A549 (cell line): ENCODE results near the gene AP5S1.

Experiments
- HDAC2 ChIP-seq: fragments of 200-600 bp; sonication (generic); IDR thresholded peaks from 2 replicates; pipeline ENCODE4 v1.6.1; 2016
- PHF8 ChIP-seq: fragments of 200-600 bp; sonication (generic); IDR thresholded peaks from 2 replicates; pipeline ENCODE4 v1.6.1; 2016; ENCODE audit warnings: low read depth, mild to moderate bottlenecking, antibody characterized with exemption, moderate library complexity, borderline replicate concordance
- POLR2AphosphoS2 ChIP-seq: conservative IDR thresholded peaks from 2 replicates; pipeline ENCODE4 v1.6.1; 2012; ENCODE audit warnings: low read length, improper control_type of control experiment, inconsistent platforms
- RFX5 ChIP-seq: fragments of 450-650 bp; IDR thresholded peaks from 2 replicates; pipeline ENCODE4 v1.7.1; 2014; ENCODE audit warnings: antibody characterized with exemption, mild to moderate bottlenecking, moderate library complexity
- TF ChIP-seq, protein P1 (sequence below): fragments of >200 bp; sonication (Bioruptor Twin); formaldehyde crosslinking; IDR thresholded peaks from 3 replicates; pipeline ENCODE4 v1.5.1; 2016

- TF ChIP-seq, protein P1, sequence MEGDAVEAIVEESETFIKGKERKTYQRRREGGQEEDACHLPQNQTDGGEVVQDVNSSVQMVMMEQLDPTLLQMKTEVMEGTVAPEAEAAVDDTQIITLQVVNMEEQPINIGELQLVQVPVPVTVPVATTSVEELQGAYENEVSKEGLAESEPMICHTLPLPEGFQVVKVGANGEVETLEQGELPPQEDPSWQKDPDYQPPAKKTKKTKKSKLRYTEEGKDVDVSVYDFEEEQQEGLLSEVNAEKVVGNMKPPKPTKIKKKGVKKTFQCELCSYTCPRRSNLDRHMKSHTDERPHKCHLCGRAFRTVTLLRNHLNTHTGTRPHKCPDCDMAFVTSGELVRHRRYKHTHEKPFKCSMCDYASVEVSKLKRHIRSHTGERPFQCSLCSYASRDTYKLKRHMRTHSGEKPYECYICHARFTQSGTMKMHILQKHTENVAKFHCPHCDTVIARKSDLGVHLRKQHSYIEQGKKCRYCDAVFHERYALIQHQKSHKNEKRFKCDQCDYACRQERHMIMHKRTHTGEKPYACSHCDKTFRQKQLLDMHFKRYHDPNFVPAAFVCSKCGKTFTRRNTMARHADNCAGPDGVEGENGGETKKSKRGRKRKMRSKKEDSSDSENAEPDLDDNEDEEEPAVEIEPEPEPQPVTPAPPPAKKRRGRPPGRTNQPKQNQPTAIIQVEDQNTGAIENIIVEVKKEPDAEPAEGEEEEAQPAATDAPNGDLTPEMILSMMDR: no peak
- TF ChIP-seq HDAC2 (no peak), POLR2AphosphoS2 (no peak), RFX5 (no peak), PHF8 (no peak)
Observed at GRCh38 chr20:3828798-3829197, 8.5 kb downstream of the AP5S1 start.
